Measurements from ENCODE around the gene HOXB9. TPM values are rescaled to one million over a fixed set of nuclear protein-coding genes. Genes with fewer than 3 reads are reported as not detected.

The HOXB9 gene
- total and polyA plus RNA-seq, 2 of the 13 experiments (the other 11 are each of a cell fraction or from before 2014, with no cell fraction given), result not detected

GRCh38 chr17:48671697-48672171 lies 45.6 kb upstream of the HOXB9 start:
- intact Hi-C loops (cut with micrococcal nuclease; ENCODE audit: unreplicated experiment) (loop anchor here (1.0 kb wide), 2 partner anchors 120 to 207 kb away; no protein-coding TSS in a partner anchor), in situ Hi-C loops (cut with HindIII; ENCODE audit: extremely low pct_ligation_motif_present, low pct_unique_long_range_greater_than_20kb) (loop anchor here (5.0 kb wide), 1 partner anchor 121 kb away; no protein-coding TSS in a partner anchor)
- Histone ChIP-seq H4K20me1 (ENCODE audit: insufficient read depth, low read length) (no peaks in the 10 kb centered on the region), H3K79me2 (ENCODE audit: insufficient read depth, low read length) (no peaks in the 10 kb centered on the region), H3K9me3 (ENCODE audit: low read length) (no peaks in the 10 kb centered on the region), H2AFZ (ENCODE audit: low read length) (peak overlapping the region; percentile 99), H3K4me1 (ENCODE audit: insufficient read depth, low read length) (peaks cover 10% of the 10 kb centered on the region), H3K9ac (ENCODE audit: insufficient read depth, low read depth, low read length) (0 out of 2 replicates have a peak overlapping the region, but pooled peaks have one; percentile 32), H3K36me3 (replicated peaks in 1 of 2; ENCODE audit: control insufficient read depth in 1 of 2, insufficient read depth in 2 of 2, low read length in 2 of 2) (no peaks in the 10 kb centered on the region), H3K27ac (ENCODE audit: extremely low read length, insufficient read depth, low read length) (no peak overlapping the region), H3K27me3 (ENCODE audit: control insufficient read depth in 1 of 2, insufficient read depth in 2 of 2, low read length in 2 of 2) (peaks cover 0 to 19% of the 10 kb centered on the region in 2 experiments; a peak in 2 of 5 replicates), H3K4me3 (replicated peaks in 1 of 3; ENCODE audit: insufficient read depth in 1 of 3, low read depth in 2 of 3, low read length in 3 of 3) (peak overlapping the region; percentile 46 to 64 (median 46)), H3K4me2 (ENCODE audit: low read depth, low read length) (peak overlapping the region; percentile 91)
- FAIRE-seq (peak; percentile 85), ATAC-seq (peak; percentile 94), DNase-seq (ENCODE audit: low spot score) (peak; percentile 61)
- no TSS peak for BruUV-seq (replicated peaks)
- WGBS (ENCODE audit: low lambda C conversion rate), result 0% methylated on average over 14 of the region's 15 CpGs
- ChIA-PET CTCF (ENCODE audit: low intra/inter-chr PET ratio, low total read pairs) (interaction anchor here (0.7 to 2.3 kb wide), 5 partner anchors 120 to 619 kb away, joined by 3 to 19 read pairs (median 9); no protein-coding TSS in a partner anchor), POLR2A (no interaction called here)
- no peak for TF ChIP-seq SMARCE1 (IDR thresholded peaks at IDR 0.05; ENCODE audit: borderline replicate concordance)
- no peak for TF ChIP-seq ETV5 (CRISPR knock-in tag; IDR thresholded peaks at IDR 0.05; ENCODE audit: borderline replicate concordance)
- TF ChIP-seq ZNF430 (CRISPR knock-in tag; IDR thresholded peaks at IDR 0.05), result no peak
- TF ChIP-seq XRCC5 (optimal IDR thresholded peaks at IDR 0.05; ENCODE audit: low read length), result peak; percentile 93
- TF ChIP-seq MAFK (conservative IDR thresholded peaks at IDR 0.05 in 1 of 2, IDR thresholded peaks at IDR 0.05 in 1 of 2; ENCODE audit: low read length in 2 of 2), result no peak
- no peak for TF ChIP-seq ARNTL (CRISPR knock-in tag; IDR thresholded peaks at IDR 0.05)
- no peak for TF ChIP-seq JARID2 (CRISPR knock-in tag; IDR thresholded peaks at IDR 0.05; ENCODE audit: insufficient replicate concordance)
- no peak for TF ChIP-seq ZBTB46 (CRISPR knock-in tag; IDR thresholded peaks at IDR 0.05; ENCODE audit: borderline replicate concordance)
- TF ChIP-seq ATF6 (CRISPR knock-in tag; conservative IDR thresholded peaks at IDR 0.05), result no peak
- peak; percentile 43; the same call in 1 of the 2 replicates for TF ChIP-seq GATAD2A (CRISPR knock-in tag; IDR thresholded peaks at IDR 0.05)
- no peak for TF ChIP-seq PREB (CRISPR knock-in tag; IDR thresholded peaks at IDR 0.05)
- no peak for TF ChIP-seq ZNF362 (CRISPR knock-in tag; IDR thresholded peaks at IDR 0.05; ENCODE audit: borderline replicate concordance)
- no peak for TF ChIP-seq TBX2 (CRISPR knock-in tag; IDR thresholded peaks at IDR 0.05; ENCODE audit: borderline replicate concordance)
- TF ChIP-seq ZKSCAN8 (CRISPR knock-in tag; IDR thresholded peaks at IDR 0.05; ENCODE audit: borderline replicate concordance), result no peak
- TF ChIP-seq TBX3 (IDR thresholded peaks at IDR 0.05; ENCODE audit: borderline replicate concordance), result no peak
- TF ChIP-seq PCBP1 (IDR thresholded peaks at IDR 0.05; ENCODE audit: borderline replicate concordance, low read depth, low read length), result no peak
- no peak for TF ChIP-seq ZNF616 (CRISPR knock-in tag; IDR thresholded peaks at IDR 0.05; ENCODE audit: low read depth)

All from HepG2 (cell line).